Hippocampal formation (tissue), 2 donors: Measurements from ENCODE around the gene SUSD5.
"Not testable (repeated sequence)": the region's sequence is repeated elsewhere in the genome, so short reads cannot be mapped to it uniquely, and the experiment has no call there.

ENCODE experiments used
- DNase-seq, 2 donors: peaks; one replicate each; lab custom pipeline; 2025; lab: John Stamatoyannopoulos, UW

Gene SUSD5

DNA sequence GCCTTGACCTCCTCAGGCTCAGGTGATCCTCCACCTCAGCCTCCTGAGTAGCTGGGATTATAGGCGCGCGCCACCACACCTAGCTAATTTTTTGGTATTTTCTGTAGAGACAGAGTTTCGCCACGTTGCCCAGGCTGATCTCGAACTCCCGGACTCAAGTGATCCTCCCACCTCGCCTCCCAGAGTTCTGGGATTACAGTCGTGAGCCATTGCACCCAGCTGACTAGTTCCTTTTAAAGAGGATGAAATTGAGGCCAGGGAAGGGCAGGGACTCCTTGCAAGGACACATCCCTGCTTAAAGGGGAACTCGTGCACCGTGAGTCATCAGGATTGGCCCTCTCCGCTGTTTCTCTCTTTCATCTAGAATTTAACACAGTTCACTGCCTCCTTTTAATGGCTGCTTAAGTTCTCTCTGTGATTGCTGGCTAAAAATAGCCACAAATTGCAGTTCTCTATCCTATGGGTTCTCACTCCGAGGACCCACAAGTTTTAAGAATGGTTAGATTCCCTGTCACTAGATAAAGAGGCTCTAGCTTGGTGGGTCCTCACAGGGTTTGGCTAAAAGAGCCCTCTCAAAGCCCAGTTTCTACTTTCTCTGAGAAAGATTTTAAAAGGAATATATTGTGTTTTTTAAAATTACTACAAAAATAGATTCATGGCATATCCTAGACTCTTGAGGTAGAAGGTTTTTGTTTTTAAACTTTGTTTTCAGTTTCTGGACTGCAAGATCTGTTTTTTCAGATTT is 103.4 kb downstream of the SUSD5 start:
- peak; percentile 40 to 73 for DNase-seq

DNA sequence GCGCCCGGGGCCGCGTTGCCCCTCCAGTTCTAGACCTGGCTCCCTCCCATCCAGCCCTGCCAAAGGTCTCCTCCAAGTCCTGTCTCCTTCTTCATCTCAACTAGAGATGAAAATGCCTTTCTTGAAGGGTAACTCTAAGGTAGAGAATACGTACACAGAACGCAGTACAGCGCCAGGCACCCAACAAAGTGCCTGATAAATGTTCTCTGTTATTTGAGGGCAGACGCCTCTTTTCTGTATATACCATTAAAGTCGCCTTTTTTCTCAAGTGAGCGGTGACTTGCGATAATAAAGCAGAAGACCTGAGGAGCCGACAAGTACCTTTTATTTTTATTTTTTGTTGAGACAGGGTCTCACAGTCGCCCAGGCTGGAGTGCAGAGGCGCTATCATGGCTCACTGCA is 104.0 kb downstream of the SUSD5 start:
- no peak for DNase-seq

DNA sequence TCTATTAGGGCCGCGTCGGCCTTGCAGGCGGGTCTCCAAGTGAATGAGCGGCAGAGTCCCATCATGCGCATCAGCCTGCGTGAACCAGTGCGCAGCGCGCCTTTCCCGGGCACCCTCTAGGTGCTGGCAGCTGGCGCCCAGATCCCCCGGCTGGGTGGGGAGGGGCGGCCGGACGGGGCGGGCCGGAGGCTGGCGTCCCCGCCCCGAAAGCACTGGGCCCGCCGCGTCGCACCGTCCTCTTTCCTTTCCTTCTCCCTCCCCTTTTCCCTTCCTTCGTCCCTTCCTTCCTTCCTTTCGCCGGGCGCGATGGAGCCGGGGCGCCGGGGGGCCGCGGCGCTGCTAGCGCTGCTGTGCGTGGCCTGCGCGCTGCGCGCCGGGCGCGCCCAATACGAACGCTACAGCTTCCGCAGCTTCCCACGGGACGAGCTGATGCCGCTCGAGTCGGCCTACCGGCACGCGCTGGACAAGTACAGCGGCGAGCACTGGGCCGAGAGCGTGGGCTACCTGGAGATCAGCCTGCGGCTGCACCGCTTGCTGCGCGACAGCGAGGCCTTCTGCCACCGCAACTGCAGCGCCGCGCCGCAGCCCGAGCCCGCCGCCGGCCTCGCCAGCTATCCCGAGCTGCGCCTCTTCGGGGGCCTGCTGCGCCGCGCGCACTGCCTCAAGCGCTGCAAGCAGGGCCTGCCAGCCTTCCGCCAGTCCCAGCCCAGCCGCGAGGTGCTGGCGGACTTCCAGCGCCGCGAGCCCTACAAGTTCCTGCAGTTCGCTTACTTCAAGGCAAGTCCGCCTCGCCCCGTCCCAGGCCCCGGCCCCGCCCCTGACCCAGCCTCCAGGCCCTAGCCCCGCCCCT is 104.6 kb downstream of the SUSD5 start, which contains the start of gene CRTAP:
TSS of gene CRTAP (plus strand) at position 243 of the 850 bp plus-strand sequence. CDS start at position 307, 64 bp downstream.
- peak; percentile 80 to 89 for DNase-seq

DNA sequence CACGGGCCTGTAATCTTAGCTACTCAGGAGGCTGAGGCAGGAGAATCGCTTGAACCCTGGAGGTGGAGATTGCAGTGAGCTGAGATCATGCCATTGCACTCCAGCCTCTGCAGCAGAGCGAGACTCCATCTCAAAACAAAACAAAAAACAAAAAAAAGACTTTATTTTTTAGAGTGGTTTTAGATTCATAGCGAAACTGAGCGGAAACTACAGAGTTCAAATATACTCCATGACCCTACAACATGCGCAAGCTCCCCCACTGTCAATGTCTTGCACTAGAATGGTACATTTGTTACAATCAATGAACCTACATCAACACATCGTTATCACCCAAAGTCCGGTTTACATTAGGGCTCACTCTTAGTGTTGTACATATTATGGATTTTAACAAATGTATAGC is 107.0 kb downstream of the SUSD5 start:
- DNase-seq: no peak

DNA sequence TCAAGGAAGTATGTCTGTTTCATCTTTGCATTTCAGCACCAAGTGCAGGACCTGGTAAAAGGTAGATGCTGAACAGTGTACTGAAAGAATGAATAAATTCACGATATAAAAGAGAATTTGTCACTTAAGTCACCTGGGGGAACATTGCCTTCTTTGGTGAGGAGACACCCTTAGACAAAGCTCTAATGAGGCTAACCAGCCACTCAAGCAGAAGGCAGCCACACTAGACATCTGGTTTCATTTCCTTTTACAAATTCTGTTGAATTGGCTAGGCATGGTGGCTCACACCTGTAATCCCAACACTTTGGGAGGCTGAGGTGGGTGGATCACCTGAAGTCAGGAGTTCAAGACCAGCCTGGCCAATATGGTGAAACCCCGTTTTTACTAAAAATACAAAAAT is 111.8 kb downstream of the SUSD5 start:
- DNase-seq: not testable (repeated sequence)

DNA sequence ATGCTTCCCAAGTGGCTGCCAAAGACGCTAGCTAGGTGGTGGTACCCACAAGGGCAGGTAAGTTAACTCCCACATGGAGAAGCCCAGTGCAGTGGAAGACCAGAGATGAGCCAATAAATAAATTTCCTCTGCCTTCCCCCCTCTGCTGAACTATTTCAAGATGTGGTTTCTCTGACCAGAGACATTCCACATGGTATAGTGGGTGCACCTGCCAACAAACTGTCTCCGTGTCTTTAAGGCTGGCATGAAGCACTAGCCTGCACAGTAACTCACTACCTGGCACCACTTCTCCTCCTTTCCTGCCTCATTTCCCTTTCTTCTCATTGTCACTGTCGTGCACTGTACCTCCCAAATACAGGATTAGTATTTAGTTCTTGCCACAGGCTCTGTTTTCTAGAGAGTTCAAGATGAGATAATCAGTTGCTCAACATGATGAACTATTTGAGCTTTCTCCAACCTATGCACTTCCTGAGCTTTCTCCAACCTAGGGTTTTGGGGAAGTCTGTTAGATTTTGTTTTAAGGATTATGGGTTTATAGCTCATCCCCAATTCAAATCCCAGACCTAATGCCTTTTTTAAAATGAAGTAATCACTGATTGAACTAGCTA is 113.2 kb downstream of the SUSD5 start:
- DNase-seq: no peak

DNA sequence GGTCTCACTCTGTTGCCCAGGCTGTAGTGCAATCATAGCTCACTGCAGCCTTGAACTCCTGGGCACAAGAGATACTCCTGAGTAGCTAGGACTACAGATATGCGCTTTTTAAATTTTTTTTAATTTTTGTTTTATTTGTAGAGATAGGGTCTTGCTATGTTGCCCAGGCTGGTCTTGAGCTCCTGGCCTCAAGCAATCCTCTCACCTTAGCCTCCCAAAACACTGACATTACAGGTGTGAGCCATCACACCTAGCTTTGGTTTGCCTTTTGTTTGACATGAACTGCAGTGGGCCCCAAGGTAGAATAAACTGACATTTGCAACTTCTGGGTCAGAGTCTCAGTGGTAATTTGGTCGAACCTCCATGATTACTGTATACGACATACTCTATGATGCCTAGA is 113.8 kb downstream of the SUSD5 start:
- DNase-seq: no peak

DNA sequence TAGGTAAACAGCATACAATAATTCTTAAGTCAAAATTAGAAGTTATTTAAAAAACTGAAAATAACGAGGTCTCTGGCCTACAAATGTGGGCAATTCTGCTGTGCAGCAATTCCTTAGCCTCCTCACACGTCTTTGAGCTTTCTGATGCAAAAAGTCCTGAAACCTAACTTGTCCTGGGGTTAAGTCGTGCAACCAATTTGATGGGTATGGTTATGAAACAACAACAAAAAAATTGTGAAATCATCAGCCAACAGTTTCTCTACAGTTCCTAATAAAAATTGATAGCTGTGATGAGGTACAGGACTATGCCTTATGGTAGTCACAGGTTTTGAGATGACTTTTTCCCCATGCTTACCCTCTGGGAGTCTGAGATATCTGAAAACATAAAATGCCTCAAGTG is 115.1 kb downstream of the SUSD5 start:
- no peak for DNase-seq

DNA sequence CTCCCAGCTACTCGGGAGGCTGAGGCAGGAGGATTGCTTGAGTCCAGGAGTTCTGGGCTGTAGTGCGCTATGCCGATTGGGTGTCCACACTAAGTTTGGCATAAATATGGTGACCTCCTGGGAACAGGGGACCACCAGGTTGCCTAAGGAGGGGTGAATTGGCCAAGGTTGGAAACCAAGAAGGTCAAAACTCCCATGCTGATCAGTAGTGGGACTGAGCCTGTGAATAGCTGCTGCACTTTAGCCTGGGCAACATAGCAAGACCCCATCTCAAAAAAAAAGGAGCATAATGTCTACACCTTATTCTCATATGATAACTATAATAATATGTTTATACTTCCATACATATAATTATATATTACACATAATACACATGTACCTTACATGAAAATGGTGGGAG is 115.6 kb downstream of the SUSD5 start:
- no peak for DNase-seq

DNA sequence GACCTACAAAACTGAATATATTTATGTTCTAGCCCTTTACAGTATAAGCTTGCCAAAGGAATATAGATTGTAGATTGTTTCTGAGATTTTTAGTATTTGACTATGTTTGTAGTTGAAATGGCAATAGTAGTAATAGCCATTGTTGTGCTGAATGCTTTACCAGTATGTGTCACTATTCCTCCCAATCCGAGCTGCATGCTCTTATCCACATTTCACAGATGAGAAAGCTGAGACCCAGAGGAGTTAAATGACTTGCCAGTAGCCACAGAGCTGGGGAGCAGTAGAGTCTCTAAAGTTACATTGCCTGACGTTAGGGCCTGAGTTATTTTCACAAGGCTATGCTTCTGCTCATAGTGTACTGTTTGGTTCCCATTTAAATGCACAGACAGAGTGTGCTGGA is 118.4 kb downstream of the SUSD5 start:
- DNase-seq: no peak
